ENCODE data around the gene IL7R. TPM values are rescaled to one million over a fixed set of nuclear protein-coding genes. Genes with fewer than 3 reads are reported as not detected.

Gene IL7R
- total RNA-seq, 1 experiment from 2014 or later: 0.26 TPM

- Mint-ChIP-seq H3K36me3 (ENCODE audit: insufficient read depth, unreplicated experiment) (peaks cover 5% of the 10 kb centered on the region), H3K27me3 (ENCODE audit: insufficient read depth, unreplicated experiment) (peaks cover 11% of the 10 kb centered on the region), H3K9me3 (ENCODE audit: unreplicated experiment) (peaks cover 8% of the 10 kb centered on the region), H3K4me1 (ENCODE audit: insufficient read depth, unreplicated experiment) (peaks cover 44% of the 10 kb centered on the region), H3K4me3 (ENCODE audit: unreplicated experiment) (no peak overlapping the region), H3K27ac (ENCODE audit: low read depth, unreplicated experiment) (no peak overlapping the region)
- intact Hi-C loops (cut with micrococcal nuclease): no loop called here
- DNase-seq (ENCODE audit: unreplicated experiment): no peak
- no peak for TF ChIP-seq CTCF (IDR thresholded peaks at IDR 0.05; ENCODE audit: unreplicated experiment)
- ChIA-PET POLR2A (no interaction called here), CTCF (interaction anchor here (0.6 to 0.9 kb wide), 2 partner anchors 51 to 269 kb away, joined by 3 read pairs; no protein-coding TSS in a partner anchor)
- BruUV-seq (replicated peaks): no TSS peak
Measured at GRCh38 chr5:35920890-35921289, 64.2 kb downstream of the IL7R start.

- Mint-ChIP-seq H3K4me1 (ENCODE audit: insufficient read depth, unreplicated experiment) (peaks cover 49% of the 10 kb centered on the region), H3K4me3 (ENCODE audit: unreplicated experiment) (no peak overlapping the region), H3K27me3 (ENCODE audit: insufficient read depth, unreplicated experiment) (peaks cover 20% of the 10 kb centered on the region), H3K27ac (ENCODE audit: low read depth, unreplicated experiment) (no peak overlapping the region), H3K36me3 (ENCODE audit: insufficient read depth, unreplicated experiment) (peaks cover 5% of the 10 kb centered on the region), H3K9me3 (ENCODE audit: unreplicated experiment) (peaks cover 8% of the 10 kb centered on the region)
- intact Hi-C loops (cut with micrococcal nuclease): no loop called here
- no peak for TF ChIP-seq CTCF (IDR thresholded peaks at IDR 0.05; ENCODE audit: unreplicated experiment)
- ChIA-PET POLR2A (no interaction called here), CTCF (interaction anchor here (1.9 to 6.9 kb wide), 2 partner anchors 144 to 271 kb away, joined by 9 to 160 read pairs; no protein-coding TSS in a partner anchor)
- DNase-seq (ENCODE audit: unreplicated experiment): no peak
- BruUV-seq (replicated peaks): no TSS peak
Measured at GRCh38 chr5:35921930-35922329, 65.2 kb downstream of the IL7R start.

- H3K27me3 Mint-ChIP-seq (ENCODE audit: insufficient read depth, unreplicated experiment): peaks cover 25% of the 10 kb centered on the region
- POLR2A ChIA-PET: no interaction called here
- TF ChIP-seq CTCF (IDR thresholded peaks at IDR 0.05; ENCODE audit: unreplicated experiment): no peak
- CTCF ChIA-PET: interaction anchor here (1.2 to 6.9 kb wide), 3 partner anchors 144 to 692 kb away, joined by 3 to 160 read pairs (median 9); partner anchors contain the start of gene PRLR
- DNase-seq (ENCODE audit: unreplicated experiment): no peak
- no TSS peak for BruUV-seq (replicated peaks)
- H3K4me1 Mint-ChIP-seq (ENCODE audit: insufficient read depth, unreplicated experiment): peaks cover 49% of the 10 kb centered on the region
- H3K9me3 Mint-ChIP-seq (ENCODE audit: unreplicated experiment): peaks cover 8% of the 10 kb centered on the region
- intact Hi-C loops (cut with micrococcal nuclease): no loop called here
- H3K36me3 Mint-ChIP-seq (ENCODE audit: insufficient read depth, unreplicated experiment): peaks cover 5% of the 10 kb centered on the region
- H3K27ac Mint-ChIP-seq (ENCODE audit: low read depth, unreplicated experiment): no peak overlapping the region
- H3K4me3 Mint-ChIP-seq (ENCODE audit: unreplicated experiment): no peak overlapping the region
Measured at GRCh38 chr5:35922468-35922867, 65.8 kb downstream of the IL7R start.

- Mint-ChIP-seq H3K4me1 (ENCODE audit: insufficient read depth, unreplicated experiment) (peaks cover 36% of the 10 kb centered on the region), H3K4me3 (ENCODE audit: unreplicated experiment) (peak overlapping the region; percentile 43), H3K27ac (ENCODE audit: low read depth, unreplicated experiment) (no peak overlapping the region), H3K9me3 (ENCODE audit: unreplicated experiment) (peaks cover 7% of the 10 kb centered on the region), H3K27me3 (ENCODE audit: insufficient read depth, unreplicated experiment) (peaks cover 39% of the 10 kb centered on the region), H3K36me3 (ENCODE audit: insufficient read depth, unreplicated experiment) (peaks cover 2% of the 10 kb centered on the region)
- ChIA-PET CTCF (interaction anchor here (0.5 to 9.8 kb wide), 42 partner anchors 8 to 1448 kb away, joined by 3 to 233 read pairs (median 4); partner anchors contain the start of genes PRLR and SPEF2), POLR2A (interaction anchor here (0.6 to 1.4 kb wide), 3 partner anchors 144 to 274 kb away, joined by 3 to 4 read pairs (median 3); no protein-coding TSS in a partner anchor)
- intact Hi-C loops (cut with micrococcal nuclease): no loop called here
- BruUV-seq (replicated peaks): no TSS peak
- DNase-seq (ENCODE audit: unreplicated experiment): peak; percentile 82
- TF ChIP-seq CTCF (IDR thresholded peaks at IDR 0.05; ENCODE audit: unreplicated experiment): no peak
Measured at GRCh38 chr5:35924122-35924949, 67.6 kb downstream of the IL7R start.

Data from MCF 10A (cell line).